Central memory CD8-positive, alpha-beta T cell (primary cell): Measurements from ENCODE around the gene LHPP.
"Not testable (repeated sequence)": the region's sequence is repeated elsewhere in the genome, so short reads cannot be mapped to it uniquely, and the experiment has no call there.

Experiments
- ATAC-seq: fragments of 150-1000 bp; cut with Tn5 transposase; replicated peaks from 2 replicates; pipeline ENCODE4 v1.10.0; 2022; ENCODE audit warnings: mild to moderate bottlenecking, moderate FRiP score, moderate number of reproducible peaks; ENCODE audit not compliant: poor library complexity, severe bottlenecking; ENCODE audit errors: extremely low read depth
- DNase-seq, 2 donors: peaks; one replicate each; pipeline ENCODE4 v3.0.0; 2021; ENCODE audit warnings: low spot score in 2 of 2
- H3K27ac Mint-ChIP-seq: one replicate; pipeline ENCODE4 v1.8.0; 2022; ENCODE audit warnings: low read depth, mild to moderate bottlenecking, moderate library complexity, mixed read lengths
- H3K27me3 Mint-ChIP-seq: one replicate; pipeline ENCODE4 v1.8.0; 2022; ENCODE audit warnings: mixed read lengths
- H3K36me3 Mint-ChIP-seq: one replicate; pipeline ENCODE4 v1.8.0; 2022; ENCODE audit warnings: mild to moderate bottlenecking, moderate library complexity, mixed read lengths; ENCODE audit not compliant: insufficient read depth
- H3K4me1 Mint-ChIP-seq: one replicate; pipeline ENCODE4 v1.8.0; 2022; ENCODE audit warnings: mixed read lengths
- H3K4me3 Mint-ChIP-seq: one replicate; pipeline ENCODE4 v1.8.0; 2022; ENCODE audit warnings: mild to moderate bottlenecking, moderate library complexity, mixed read lengths
- H3K9me3 Mint-ChIP-seq: one replicate; pipeline ENCODE4 v1.8.0; 2022; ENCODE audit warnings: mixed read lengths

Gene LHPP

GRCh38 chr10:124577651-124578050 is 116.0 kb downstream of the LHPP start:
- DNase-seq (no peak), ATAC-seq (no peak)
- Mint-ChIP-seq H3K36me3 (peaks cover 13% of the 10 kb centered on the region), H3K4me3 (no peak overlapping the region), H3K4me1 (no peaks in the 10 kb centered on the region), H3K27me3 (no peaks in the 10 kb centered on the region), H3K27ac (no peak overlapping the region), H3K9me3 (no peaks in the 10 kb centered on the region)

- Mint-ChIP-seq H3K4me1 (no peaks in the 10 kb centered on the region), H3K27ac (no peak overlapping the region), H3K27me3 (no peaks in the 10 kb centered on the region), H3K36me3 (peaks cover 11% of the 10 kb centered on the region), H3K9me3 (no peaks in the 10 kb centered on the region), H3K4me3 (no peak overlapping the region)
- no peak for DNase-seq
- no peak for ATAC-seq
Observed at GRCh38 chr10:124578231-124579010, 116.8 kb downstream of the LHPP start.

- peaks cover 11% of the 10 kb centered on the region for H3K36me3 Mint-ChIP-seq
- DNase-seq (no peak), ATAC-seq (no peak)
- H3K9me3 Mint-ChIP-seq: no peaks in the 10 kb centered on the region
- no peak overlapping the region for H3K4me3 Mint-ChIP-seq
- H3K27me3 Mint-ChIP-seq: no peaks in the 10 kb centered on the region
- H3K27ac Mint-ChIP-seq: no peak overlapping the region
- no peaks in the 10 kb centered on the region for H3K4me1 Mint-ChIP-seq
Observed at GRCh38 chr10:124579011-124579399, 117.4 kb downstream of the LHPP start.

- H3K27ac Mint-ChIP-seq: no peak overlapping the region
- DNase-seq (no peak), ATAC-seq (no peak)
- H3K36me3 Mint-ChIP-seq: peaks cover 3% of the 10 kb centered on the region
- H3K9me3 Mint-ChIP-seq: no peaks in the 10 kb centered on the region
- H3K4me3 Mint-ChIP-seq: no peak overlapping the region
- no peaks in the 10 kb centered on the region for H3K27me3 Mint-ChIP-seq
- H3K4me1 Mint-ChIP-seq: no peaks in the 10 kb centered on the region
Observed at GRCh38 chr10:124586142-124586541, 124.5 kb downstream of the LHPP start.

- H3K9me3 Mint-ChIP-seq: no peaks in the 10 kb centered on the region
- H3K27ac Mint-ChIP-seq: no peak overlapping the region
- no peaks in the 10 kb centered on the region for H3K4me1 Mint-ChIP-seq
- H3K36me3 Mint-ChIP-seq: peaks cover 3% of the 10 kb centered on the region
- no peak overlapping the region for H3K4me3 Mint-ChIP-seq
- H3K27me3 Mint-ChIP-seq: no peaks in the 10 kb centered on the region
- no peak for ATAC-seq
- no peak for DNase-seq
Observed at GRCh38 chr10:124587811-124588211, 126.2 kb downstream of the LHPP start.

GRCh38 chr10:124588341-124588735 is 126.7 kb downstream of the LHPP start:
- ATAC-seq, H3K4me3 Mint-ChIP-seq, DNase-seq, H3K27me3 Mint-ChIP-seq, H3K36me3 Mint-ChIP-seq, H3K9me3 Mint-ChIP-seq, H3K27ac Mint-ChIP-seq, H3K4me1 Mint-ChIP-seq: not testable (repeated sequence)

GRCh38 chr10:124588736-124589490 is 127.3 kb downstream of the LHPP start:
- H3K4me3 Mint-ChIP-seq: no peak overlapping the region
- H3K4me1 Mint-ChIP-seq: no peaks in the 10 kb centered on the region
- no peaks in the 10 kb centered on the region for H3K9me3 Mint-ChIP-seq
- no peaks in the 10 kb centered on the region for H3K27me3 Mint-ChIP-seq
- ATAC-seq (no peak), DNase-seq (no peak)
- H3K27ac Mint-ChIP-seq: no peak overlapping the region
- peaks cover 3% of the 10 kb centered on the region for H3K36me3 Mint-ChIP-seq

- no peaks in the 10 kb centered on the region for H3K27me3 Mint-ChIP-seq
- H3K4me3 Mint-ChIP-seq: no peak overlapping the region
- ATAC-seq (no peak), DNase-seq (no peak)
- H3K4me1 Mint-ChIP-seq: no peaks in the 10 kb centered on the region
- peaks cover 5% of the 10 kb centered on the region for H3K36me3 Mint-ChIP-seq
- no peak overlapping the region for H3K27ac Mint-ChIP-seq
- H3K9me3 Mint-ChIP-seq: no peaks in the 10 kb centered on the region
Observed at GRCh38 chr10:124589491-124590041, 127.9 kb downstream of the LHPP start.

- no peak overlapping the region for H3K4me3 Mint-ChIP-seq
- peaks cover 2% of the 10 kb centered on the region for H3K4me1 Mint-ChIP-seq
- H3K36me3 Mint-ChIP-seq: peaks cover 9% of the 10 kb centered on the region
- ATAC-seq (no peak), DNase-seq (no peak)
- no peaks in the 10 kb centered on the region for H3K9me3 Mint-ChIP-seq
- H3K27ac Mint-ChIP-seq: no peak overlapping the region
- no peaks in the 10 kb centered on the region for H3K27me3 Mint-ChIP-seq
Observed at GRCh38 chr10:124590216-124591122, 128.8 kb downstream of the LHPP start.

GRCh38 chr10:124591123-124591495 is 129.5 kb downstream of the LHPP start:
- ATAC-seq: no peak
- no peaks in the 10 kb centered on the region for H3K9me3 Mint-ChIP-seq
- H3K27ac Mint-ChIP-seq: no peak overlapping the region
- no peaks in the 10 kb centered on the region for H3K27me3 Mint-ChIP-seq
- H3K4me1 Mint-ChIP-seq: peaks cover 7% of the 10 kb centered on the region
- H3K4me3 Mint-ChIP-seq: no peak overlapping the region
- no peak for DNase-seq
- peaks cover 11% of the 10 kb centered on the region for H3K36me3 Mint-ChIP-seq

GRCh38 chr10:124592101-124592500 is 130.5 kb downstream of the LHPP start:
- H3K36me3 Mint-ChIP-seq: peaks cover 11% of the 10 kb centered on the region
- peaks cover 7% of the 10 kb centered on the region for H3K4me1 Mint-ChIP-seq
- no peak overlapping the region for H3K4me3 Mint-ChIP-seq
- DNase-seq (no peak), ATAC-seq (no peak)
- H3K9me3 Mint-ChIP-seq: no peaks in the 10 kb centered on the region
- peak overlapping the region; percentile 26 for H3K27ac Mint-ChIP-seq
- no peaks in the 10 kb centered on the region for H3K27me3 Mint-ChIP-seq

- DNase-seq: no peak
Observed at GRCh38 chr10:124592736-124593430, 131.3 kb downstream of the LHPP start.

More at GRCh38 chr10:124592736-124593430, 131.3 kb downstream of the LHPP start:
- peaks cover 10% of the 10 kb centered on the region for H3K36me3 Mint-ChIP-seq
- peaks cover 7% of the 10 kb centered on the region for H3K4me1 Mint-ChIP-seq
- ATAC-seq: no peak
- H3K4me3 Mint-ChIP-seq: no peak overlapping the region
- H3K27ac Mint-ChIP-seq: no peak overlapping the region
- no peaks in the 10 kb centered on the region for H3K27me3 Mint-ChIP-seq
- no peaks in the 10 kb centered on the region for H3K9me3 Mint-ChIP-seq
